Stimulated activated CD4-positive, alpha-beta T cell treated with anti-CD3 and anti-CD28 coated beads, Interleukin-2, amount 100 ng/mL, for 24 hours (primary cell): Measurements from ENCODE around the gene DLGAP3.
A peak's percentile ranks its signal among the peaks of the same experiment; 100 is the strongest.

ENCODE experiments used
- DNase-seq, 2 donors: peaks; one replicate each; pipeline ENCODE4 v3.0.0-alpha.2; 2020

The DLGAP3 gene

GRCh38 chr1:34928699-34929496, 552 bp downstream of the DLGAP3 start:
- DNase-seq = peak in 1 of 2 donors; percentile 8

- DNase-seq = no peak
These were observed 1.3 kb downstream of the DLGAP3 start for GRCh38 chr1:34928066-34928696.

- no peak for DNase-seq
These were observed 2.1 kb downstream of the DLGAP3 start for GRCh38 chr1:34927316-34927715.

- no peak for DNase-seq
These were observed 2.6 kb downstream of the DLGAP3 start for GRCh38 chr1:34926894-34927293.

GRCh38 chr1:34926156-34926555, 3.3 kb downstream of the DLGAP3 start:
- DNase-seq = no peak

- no peak for DNase-seq
These were observed 3.7 kb downstream of the DLGAP3 start for GRCh38 chr1:34925730-34926129.

- DNase-seq = peak; percentile 58 to 67
These were observed 4.5 kb downstream of the DLGAP3 start for GRCh38 chr1:34924759-34925555.

GRCh38 chr1:34923490-34923889, 6.0 kb downstream of the DLGAP3 start:
- no peak for DNase-seq

GRCh38 chr1:34918977-34919561, 10.4 kb downstream of the DLGAP3 start:
- peak in 1 of 2 donors; percentile 12 for DNase-seq

- no peak for DNase-seq
These were observed 11.0 kb downstream of the DLGAP3 start for GRCh38 chr1:34918386-34918976.

- DNase-seq = no peak
These were observed 12.4 kb downstream of the DLGAP3 start for GRCh38 chr1:34917017-34917416.

GRCh38 chr1:34916104-34916503, 13.3 kb downstream of the DLGAP3 start:
- DNase-seq = no peak

- no peak for DNase-seq
These were observed 13.9 kb downstream of the DLGAP3 start for GRCh38 chr1:34915521-34915920.

- DNase-seq = no peak
These were observed 14.5 kb downstream of the DLGAP3 start for GRCh38 chr1:34914958-34915357.

- no peak for DNase-seq
These were observed 18.0 kb downstream of the DLGAP3 start for GRCh38 chr1:34911465-34911864.

- no peak for DNase-seq
These were observed 19.0 kb downstream of the DLGAP3 start for GRCh38 chr1:34910425-34910824.

- no peak for DNase-seq
These were observed 21.1 kb downstream of the DLGAP3 start for GRCh38 chr1:34908369-34908768.

- DNase-seq = no peak
These were observed 21.9 kb downstream of the DLGAP3 start for GRCh38 chr1:34907487-34908090.

GRCh38 chr1:34906756-34907155, 22.7 kb downstream of the DLGAP3 start:
- DNase-seq = no peak

- no peak for DNase-seq
These were observed 23.2 kb downstream of the DLGAP3 start for GRCh38 chr1:34906222-34906621.

- no peak for DNase-seq
These were observed 24.4 kb downstream of the DLGAP3 start for GRCh38 chr1:34905098-34905459.
